Fibroblast of upper back skin (primary cell): ENCODE measurements around the gene DOK6.
"Not testable (repeated sequence)": the region's sequence is repeated elsewhere in the genome, so short reads cannot be mapped to it uniquely, and the experiment has no call there.

Experiments
- DNase-seq: peaks from one replicate; pipeline ENCODE4 v3.0.0-alpha.2; 2013

Gene DOK6

DNA sequence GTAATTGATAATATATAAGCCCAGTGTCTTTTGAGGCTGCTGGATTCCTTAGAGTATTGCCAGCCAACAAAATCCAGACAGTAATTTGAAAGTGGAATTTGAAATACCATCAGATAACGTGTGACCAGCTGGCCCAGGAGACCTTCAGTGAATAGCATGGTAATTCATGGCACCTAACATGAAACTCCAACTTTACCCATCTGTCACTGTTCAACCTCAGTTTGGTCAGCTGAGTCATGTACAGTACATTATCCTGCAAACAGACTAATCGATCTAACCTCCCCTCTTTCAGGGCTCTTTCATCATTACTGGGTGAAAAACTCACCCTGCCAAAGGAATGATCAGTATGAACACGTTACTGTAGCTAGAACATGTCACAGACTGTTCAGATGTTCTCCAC lies 230.6 kb downstream of the DOK6 start:
- DNase-seq, result peak; percentile 70

- DNase-seq, result no peak
Observed at GRCh38 chr18:69635482-69635881, 234.8 kb downstream of the DOK6 start.

DNA sequence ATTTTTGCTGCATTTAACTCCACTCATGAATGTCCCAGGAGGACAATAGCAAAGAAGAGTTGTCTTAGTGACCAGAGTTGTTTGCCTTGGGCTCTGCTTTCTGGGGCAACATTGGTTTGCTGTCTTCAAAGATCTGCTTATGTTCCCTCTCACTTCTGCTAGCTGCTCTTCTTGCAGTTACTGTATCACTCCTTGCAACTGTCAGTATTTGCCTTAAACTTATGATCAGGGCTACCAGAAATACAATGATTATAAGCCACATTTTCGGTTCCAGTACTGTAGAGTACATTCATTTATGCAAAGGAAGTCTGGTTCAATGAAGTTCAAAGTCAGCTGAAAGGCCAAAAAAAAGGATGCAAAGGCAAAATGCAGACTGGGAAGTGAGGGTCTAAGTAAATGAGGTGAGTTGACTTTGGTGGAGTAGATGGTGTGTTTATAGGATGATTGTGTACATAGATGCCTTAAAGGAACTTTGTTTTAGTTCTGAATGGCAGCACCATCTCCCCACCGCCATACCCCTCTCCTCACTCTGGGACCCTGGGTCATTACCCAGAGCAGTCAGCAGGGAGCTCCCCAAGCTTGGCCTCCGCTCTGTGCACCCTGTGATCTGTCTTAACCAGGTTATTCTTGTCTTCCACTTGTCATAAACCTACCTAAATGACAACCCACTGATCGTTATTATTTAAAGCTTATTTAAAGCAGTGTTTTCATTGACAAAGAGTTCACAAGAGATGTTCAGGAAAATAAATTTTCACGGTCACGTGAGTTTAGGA lies 236.0 kb downstream of the DOK6 start:
- no peak for DNase-seq

- no peak for DNase-seq
Observed at GRCh38 chr18:69638056-69638455, 237.4 kb downstream of the DOK6 start.

DNA sequence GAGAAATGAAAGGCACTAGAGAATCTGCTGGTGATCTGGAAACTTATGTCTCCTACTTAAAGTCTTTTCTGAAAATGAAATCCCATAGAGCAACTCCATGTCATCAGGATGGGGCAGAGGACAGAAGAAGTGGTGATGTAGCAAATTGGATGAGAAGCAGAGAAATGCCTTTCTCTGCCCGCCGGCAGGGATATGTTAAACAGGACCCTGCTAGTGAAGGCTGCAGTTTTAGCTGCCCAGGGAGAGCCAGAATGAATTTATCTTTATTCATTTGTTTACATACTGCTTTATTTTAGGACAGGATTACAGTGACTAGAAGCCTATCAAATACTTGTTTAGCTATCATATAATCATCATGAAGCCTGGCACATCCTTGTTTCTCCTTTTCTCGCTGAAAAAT lies 247.0 kb downstream of the DOK6 start:
- DNase-seq, result no peak

GRCh38 chr18:69648486-69648885 lies 247.8 kb downstream of the DOK6 start:
- DNase-seq, result no peak

- no peak for DNase-seq
Observed at GRCh38 chr18:69649684-69650083, 249.0 kb downstream of the DOK6 start.

DNA sequence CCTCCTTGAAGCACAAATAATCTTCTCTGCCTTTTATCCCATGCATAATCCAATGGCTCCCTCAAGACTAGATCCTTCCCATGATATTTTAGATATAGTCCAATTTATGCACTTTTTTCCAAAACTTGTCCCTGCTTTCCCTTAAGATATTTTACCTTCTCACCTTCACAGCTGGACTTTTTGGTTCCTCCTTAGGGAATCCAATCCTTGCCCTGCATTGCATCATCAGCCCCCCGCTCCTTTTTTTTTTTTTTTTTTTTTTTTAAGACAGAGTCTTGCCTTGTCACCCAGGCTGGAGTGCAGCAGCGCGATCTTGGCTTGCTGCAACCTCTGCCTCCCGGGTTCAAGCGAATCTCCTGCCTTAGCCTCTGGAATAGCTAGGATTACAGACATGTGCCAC lies 250.6 kb downstream of the DOK6 start:
- no peak for DNase-seq

- DNase-seq, result no peak
Observed at GRCh38 chr18:69655816-69656215, 255.1 kb downstream of the DOK6 start.

DNA sequence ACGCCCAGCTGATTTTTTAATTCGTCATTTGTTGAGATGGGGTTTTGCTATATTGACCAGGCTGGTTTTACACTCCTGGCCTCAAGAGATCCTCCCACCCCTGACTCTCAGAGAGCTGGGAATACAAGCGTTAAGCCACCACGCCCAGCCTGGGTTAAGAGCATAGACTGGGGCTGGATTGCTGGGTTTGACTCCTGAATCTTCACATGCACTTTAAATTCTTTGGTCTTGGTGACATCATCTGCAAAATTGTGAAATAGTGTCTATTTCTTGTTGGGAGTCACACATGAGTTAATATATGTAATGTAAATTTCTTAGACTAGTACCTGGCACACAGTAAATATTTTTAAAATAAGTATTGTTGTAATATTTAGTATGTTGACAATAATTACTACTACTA lies 257.4 kb downstream of the DOK6 start:
- DNase-seq, result peak; percentile 39

DNA sequence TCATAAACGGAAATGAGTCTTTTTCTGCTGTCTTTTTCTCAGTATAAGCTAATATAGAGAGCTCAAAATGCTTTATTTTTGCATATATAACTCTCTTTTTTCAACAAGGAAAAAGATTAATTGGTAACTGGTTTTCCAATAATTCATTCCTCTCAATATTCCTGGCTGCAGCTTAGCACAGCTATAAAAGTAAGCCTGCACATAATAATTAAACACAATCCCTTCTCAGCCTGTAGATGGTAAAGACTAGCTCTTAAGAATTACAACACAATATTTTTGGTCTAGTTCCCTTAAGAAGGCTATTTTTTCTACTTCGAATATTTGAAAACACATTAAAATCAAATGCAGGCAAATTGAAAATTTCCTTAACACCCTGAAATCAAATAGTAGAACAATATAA lies 258.0 kb downstream of the DOK6 start:
- DNase-seq, result no peak

GRCh38 chr18:69659142-69659651 lies 258.5 kb downstream of the DOK6 start:
- no peak for DNase-seq

- DNase-seq, result not testable (repeated sequence)
Observed at GRCh38 chr18:69662090-69662489, 261.4 kb downstream of the DOK6 start.

DNA sequence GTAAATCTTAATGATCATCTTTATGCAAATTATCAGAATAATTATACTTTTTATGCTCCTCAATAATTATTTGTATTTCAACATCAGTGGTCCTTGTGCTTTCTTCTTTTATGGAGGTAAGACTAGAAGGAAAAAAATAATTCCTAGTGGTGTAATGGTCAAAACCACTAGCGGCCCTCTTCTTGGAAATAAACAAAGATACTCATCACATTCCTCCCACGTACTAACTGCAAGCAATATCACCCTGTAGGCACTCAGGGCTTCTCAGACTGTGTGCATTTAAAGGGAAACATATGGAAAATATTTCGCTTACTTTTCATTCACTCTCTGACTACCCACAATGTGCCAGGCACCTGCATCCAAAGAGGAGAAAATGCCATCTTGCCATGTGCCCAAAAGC lies 263.7 kb downstream of the DOK6 start:
- no peak for DNase-seq

GRCh38 chr18:69674292-69674877 lies 273.7 kb downstream of the DOK6 start:
- no peak for DNase-seq

DNA sequence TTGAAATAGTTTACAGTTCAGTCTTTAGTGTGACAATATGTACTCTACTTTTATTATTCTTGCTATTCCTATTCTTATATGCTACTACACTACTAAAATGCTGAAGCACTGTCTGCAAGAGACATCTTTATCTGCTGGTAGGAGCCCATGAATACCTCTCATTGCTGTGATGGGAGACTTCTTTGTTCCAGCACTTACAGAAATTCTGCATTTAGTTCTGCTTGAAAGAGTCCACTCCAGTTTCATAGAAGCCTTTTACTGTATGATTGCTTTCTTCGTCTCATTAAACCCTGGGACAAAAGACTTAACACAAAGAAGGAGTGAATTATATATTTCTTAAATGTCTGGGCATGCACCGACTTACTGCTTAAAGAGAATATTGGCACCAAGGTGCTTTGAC lies 274.3 kb downstream of the DOK6 start:
- no peak for DNase-seq

DNA sequence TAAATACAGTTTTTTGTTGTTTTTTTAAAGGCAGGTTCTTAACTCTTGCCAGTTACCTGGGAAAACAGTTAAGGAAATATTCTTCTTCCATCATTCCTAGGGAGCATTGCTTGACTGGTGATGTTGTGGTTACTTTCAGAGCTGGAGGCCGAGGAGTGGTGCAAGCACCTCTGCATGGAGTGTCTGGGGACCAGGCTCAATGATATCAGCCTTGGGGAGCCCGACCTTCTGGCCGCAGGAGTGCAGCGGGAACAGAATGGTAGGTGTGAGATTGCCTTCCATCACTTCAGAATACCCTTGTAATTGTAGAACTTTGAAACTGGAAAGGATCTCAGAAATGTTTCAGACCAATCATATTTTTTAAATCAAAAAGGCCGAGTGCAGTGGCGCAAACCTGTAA lies 276.9 kb downstream of the DOK6 start:
- no peak for DNase-seq

GRCh38 chr18:69680123-69680522 lies 279.4 kb downstream of the DOK6 start:
- no peak for DNase-seq

DNA sequence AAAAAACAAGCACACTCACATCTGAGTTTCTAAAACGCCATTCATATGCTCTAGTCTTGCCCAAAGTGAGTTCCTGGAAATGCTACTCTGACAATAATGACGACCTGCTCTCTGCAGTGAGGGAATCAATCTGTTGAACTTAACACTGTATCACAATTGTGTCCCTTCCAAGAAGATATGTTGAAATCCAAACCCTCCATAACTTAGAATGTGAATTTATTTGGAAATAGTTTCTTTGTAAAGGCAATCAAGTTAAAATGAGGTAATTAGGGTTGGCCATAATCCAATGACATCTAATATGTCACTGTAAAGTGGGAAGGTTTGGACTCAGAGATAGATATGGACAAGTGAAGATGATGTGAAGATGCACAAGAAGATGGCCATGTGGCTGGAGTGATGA lies 282.5 kb downstream of the DOK6 start:
- DNase-seq, result no peak

GRCh38 chr18:69684789-69685188 lies 284.1 kb downstream of the DOK6 start:
- DNase-seq, result no peak

DNA sequence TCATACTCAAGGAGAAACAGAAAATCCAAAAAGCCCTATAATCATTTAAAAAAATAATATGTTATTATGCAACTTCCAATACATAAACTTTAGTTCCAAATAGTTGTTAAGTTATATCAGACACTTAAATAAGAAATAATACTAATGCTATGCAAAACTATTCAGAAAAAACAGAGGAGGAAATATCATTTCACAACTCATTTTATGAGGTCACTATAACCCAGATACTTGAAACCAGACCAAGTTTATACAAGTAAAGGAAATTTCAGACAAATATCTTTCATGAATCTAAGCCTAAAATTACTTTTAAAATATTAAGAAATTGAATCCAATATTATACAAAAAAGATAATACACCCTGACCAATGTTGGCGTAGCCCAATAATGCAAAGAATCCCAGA lies 286.2 kb downstream of the DOK6 start:
- peak; percentile 31 for DNase-seq

DNA sequence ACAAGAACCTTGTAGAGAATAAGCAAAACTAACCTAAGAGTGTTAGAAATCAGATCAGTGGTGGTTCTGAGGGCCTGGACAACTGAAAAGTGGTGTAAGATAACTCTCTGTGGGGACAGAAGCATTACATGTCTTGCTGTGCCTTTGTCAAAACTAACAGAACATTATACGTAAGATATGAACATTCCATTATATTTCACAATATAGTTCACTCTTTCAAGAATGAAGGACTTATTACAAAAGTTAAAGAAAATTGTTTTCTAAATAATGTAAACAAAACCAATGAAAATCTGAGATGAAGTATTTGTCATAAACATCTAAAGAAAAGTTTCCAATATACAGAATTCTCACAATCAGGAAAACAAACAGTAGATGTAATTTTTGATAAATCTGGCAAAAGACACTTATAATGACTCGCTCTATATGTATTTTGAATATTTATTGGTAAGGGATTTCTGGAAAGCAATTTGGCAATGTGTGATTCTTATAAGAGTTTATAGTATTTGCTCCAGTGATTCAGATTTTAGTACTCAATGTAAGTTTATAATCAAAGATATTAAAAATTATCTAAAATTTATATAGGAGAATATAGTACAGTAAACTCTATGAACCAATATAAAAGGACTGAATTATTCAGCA lies 288.6 kb downstream of the DOK6 start:
- DNase-seq, result peak; percentile 46

- no peak for DNase-seq
Observed at GRCh38 chr18:69691008-69691760, 290.5 kb downstream of the DOK6 start.
